ENCODE data around the gene DNMBP.

The DNMBP gene

GRCh38 chr10:99917963-99918825 lies 91.6 kb downstream of the DNMBP start:
- DNase-seq: no peak

GRCh38 chr10:99916776-99917175 lies 93.0 kb downstream of the DNMBP start:
- intact Hi-C loops (cut with DNase I; ENCODE audit: low total_unique reads): no loop called here
- Histone ChIP-seq H3K27me3 (no peaks in the 10 kb centered on the region), H3K36me3 (no peaks in the 10 kb centered on the region), H3K4me3 (no peak overlapping the region), H3K9me3 (no peaks in the 10 kb centered on the region), H3K4me1 (peaks cover 0 to 25% (median 9%) of the 10 kb centered on the region in 4 donors), H3K27ac (no peak overlapping the region)
- TF ChIP-seq CTCF (IDR thresholded peaks at IDR 0.05): no peak
- DNase-seq: no peak

More at GRCh38 chr10:99917963-99918825, 91.6 kb downstream of the DNMBP start:
- intact Hi-C loops (cut with DNase I; ENCODE audit: low total_unique reads): no loop called here
- no peaks in the 10 kb centered on the region for H3K9me3 ChIP-seq
- peak overlapping the region; percentile 57 to 63 for H3K27ac ChIP-seq
- no peak for TF ChIP-seq CTCF (IDR thresholded peaks at IDR 0.05)
- H3K27me3 ChIP-seq: no peaks in the 10 kb centered on the region
- H3K36me3 ChIP-seq: no peaks in the 10 kb centered on the region
- peaks cover 0 to 13% (median 3%) of the 10 kb centered on the region in 4 donors for H3K4me1 ChIP-seq
- peak overlapping the region; percentile 37 to 44 for H3K4me3 ChIP-seq

- Histone ChIP-seq H3K4me3 (no peak overlapping the region), H3K4me1 (peaks cover 0 to 31% (median 9%) of the 10 kb centered on the region in 4 donors), H3K27me3 (no peaks in the 10 kb centered on the region), H3K27ac (no peak overlapping the region), H3K9me3 (no peaks in the 10 kb centered on the region), H3K36me3 (no peaks in the 10 kb centered on the region)
- intact Hi-C loops (cut with DNase I; ENCODE audit: low total_unique reads): no loop called here
- TF ChIP-seq CTCF (IDR thresholded peaks at IDR 0.05): no peak
- no peak for DNase-seq
Observed at GRCh38 chr10:99915414-99915813, 94.3 kb downstream of the DNMBP start.

GRCh38 chr10:99914236-99914635 lies 95.5 kb downstream of the DNMBP start:
- Histone ChIP-seq H3K9me3 (no peaks in the 10 kb centered on the region), H3K27ac (no peak overlapping the region), H3K4me3 (no peak overlapping the region), H3K36me3 (no peaks in the 10 kb centered on the region), H3K27me3 (no peaks in the 10 kb centered on the region), H3K4me1 (peaks cover 0 to 31% (median 9%) of the 10 kb centered on the region in 4 donors)
- no peak for TF ChIP-seq CTCF (IDR thresholded peaks at IDR 0.05)
- intact Hi-C loops (cut with DNase I; ENCODE audit: low total_unique reads): no loop called here
- no peak for DNase-seq

- no peaks in the 10 kb centered on the region for H3K9me3 ChIP-seq
- H3K4me3 ChIP-seq: no peak overlapping the region
- intact Hi-C loops (cut with DNase I; ENCODE audit: low total_unique reads): no loop called here
- H3K27ac ChIP-seq: no peak overlapping the region
- no peaks in the 10 kb centered on the region for H3K27me3 ChIP-seq
- no peak for DNase-seq
- no peak for TF ChIP-seq CTCF (IDR thresholded peaks at IDR 0.05)
- H3K4me1 ChIP-seq: peaks cover 0 to 31% (median 9%) of the 10 kb centered on the region in 4 donors
- H3K36me3 ChIP-seq: peaks cover 0 to 2% (median 2%) of the 10 kb centered on the region in 3 donors
Observed at GRCh38 chr10:99913831-99914235, 95.9 kb downstream of the DNMBP start.
